ENCODE data around the gene HOOK2. TPM values are rescaled to one million over a fixed set of nuclear protein-coding genes. Genes with fewer than 3 reads are reported as not detected.

The HOOK2 gene
- total RNA-seq, 1 experiment from 2014 or later, result 70.0 TPM

DNA sequence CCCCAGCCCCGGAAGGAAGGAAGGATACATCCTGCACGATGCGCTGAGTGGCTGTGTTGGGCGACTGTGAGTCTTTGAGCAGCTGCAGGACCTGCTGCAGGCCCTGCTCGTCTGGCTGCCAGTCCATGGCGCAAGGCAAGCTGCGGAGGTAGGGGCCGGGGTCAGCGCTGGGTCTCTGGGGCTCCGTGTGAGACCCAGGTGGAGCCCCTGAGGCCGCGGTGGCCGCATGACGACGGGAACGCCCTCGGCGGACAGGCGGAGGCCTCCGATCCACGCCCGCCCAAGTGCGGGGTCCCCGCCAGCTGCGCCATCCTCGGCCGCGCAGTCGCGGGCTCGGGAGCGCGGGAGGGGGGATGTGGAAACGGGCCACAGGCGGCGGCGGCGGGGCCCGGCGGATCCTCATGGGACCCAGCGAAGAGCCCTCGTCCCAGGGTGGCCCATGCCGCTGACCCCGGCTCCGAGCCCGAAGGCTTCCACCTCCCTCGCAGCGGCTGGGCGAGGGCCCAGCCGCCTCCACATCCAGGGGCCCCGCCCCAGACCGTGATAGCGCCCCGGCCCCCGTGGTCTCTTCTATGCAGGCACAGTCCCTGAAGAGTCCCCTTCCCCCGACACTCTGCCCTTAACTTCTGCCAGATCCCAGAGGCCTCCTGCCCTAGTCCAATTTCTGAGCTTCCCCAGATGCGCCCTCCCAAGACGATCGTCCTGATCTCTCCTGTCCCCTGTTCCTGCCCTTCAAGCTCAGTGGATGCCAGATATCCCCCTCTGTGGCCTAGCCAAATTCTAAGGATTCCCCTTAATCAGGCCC lies 54.3 kb downstream of the HOOK2 start:
- H3K4me3 Mint-ChIP-seq, result peak overlapping the region; percentile 95
- peak overlapping the region; percentile 98 for H3K27ac Mint-ChIP-seq
- TF ChIP-seq FOXP1 (CRISPR knock-in tag; IDR thresholded peaks at IDR 0.05; ENCODE audit: borderline replicate concordance) (0 out of 2 replicates have a peak, but pooled peaks have one; percentile 19), CBFB (CRISPR knock-in tag; IDR thresholded peaks at IDR 0.05; ENCODE audit: low read depth) (no peak), OVOL2 (CRISPR knock-in tag; IDR thresholded peaks at IDR 0.05; ENCODE audit: borderline replicate concordance) (no peak), ZNF232 (CRISPR knock-in tag; IDR thresholded peaks at IDR 0.05) (no peak), NFATC4 (CRISPR knock-in tag; IDR thresholded peaks at IDR 0.05) (no peak)
- TF ChIP-seq, protein P1, sequence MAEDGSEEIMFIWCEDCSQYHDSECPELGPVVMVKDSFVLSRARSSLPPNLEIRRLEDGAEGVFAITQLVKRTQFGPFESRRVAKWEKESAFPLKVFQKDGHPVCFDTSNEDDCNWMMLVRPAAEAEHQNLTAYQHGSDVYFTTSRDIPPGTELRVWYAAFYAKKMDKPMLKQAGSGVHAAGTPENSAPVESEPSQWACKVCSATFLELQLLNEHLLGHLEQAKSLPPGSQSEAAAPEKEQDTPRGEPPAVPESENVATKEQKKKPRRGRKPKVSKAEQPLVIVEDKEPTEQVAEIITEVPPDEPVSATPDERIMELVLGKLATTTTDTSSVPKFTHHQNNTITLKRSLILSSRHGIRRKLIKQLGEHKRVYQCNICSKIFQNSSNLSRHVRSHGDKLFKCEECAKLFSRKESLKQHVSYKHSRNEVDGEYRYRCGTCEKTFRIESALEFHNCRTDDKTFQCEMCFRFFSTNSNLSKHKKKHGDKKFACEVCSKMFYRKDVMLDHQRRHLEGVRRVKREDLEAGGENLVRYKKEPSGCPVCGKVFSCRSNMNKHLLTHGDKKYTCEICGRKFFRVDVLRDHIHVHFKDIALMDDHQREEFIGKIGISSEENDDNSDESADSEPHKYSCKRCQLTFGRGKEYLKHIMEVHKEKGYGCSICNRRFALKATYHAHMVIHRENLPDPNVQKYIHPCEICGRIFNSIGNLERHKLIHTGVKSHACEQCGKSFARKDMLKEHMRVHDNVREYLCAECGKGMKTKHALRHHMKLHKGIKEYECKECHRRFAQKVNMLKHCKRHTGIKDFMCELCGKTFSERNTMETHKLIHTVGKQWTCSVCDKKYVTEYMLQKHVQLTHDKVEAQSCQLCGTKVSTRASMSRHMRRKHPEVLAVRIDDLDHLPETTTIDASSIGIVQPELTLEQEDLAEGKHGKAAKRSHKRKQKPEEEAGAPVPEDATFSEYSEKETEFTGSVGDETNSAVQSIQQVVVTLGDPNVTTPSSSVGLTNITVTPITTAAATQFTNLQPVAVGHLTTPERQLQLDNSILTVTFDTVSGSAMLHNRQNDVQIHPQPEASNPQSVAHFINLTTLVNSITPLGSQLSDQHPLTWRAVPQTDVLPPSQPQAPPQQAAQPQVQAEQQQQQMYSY (CRISPR knock-in tag; IDR thresholded peaks at IDR 0.05), result peak; percentile 13; the same call in 1 of the 2 replicates
- no peak for ATAC-seq
- peaks cover 16% of the 10 kb centered on the region for H3K4me1 Mint-ChIP-seq
- CTCF ChIA-PET, result interaction anchor here (0.5 to 4.4 kb wide), 6 partner anchors 37 to 164 kb away, joined by 4 to 35 read pairs (median 8); no protein-coding TSS in a partner anchor
- peaks cover 21% of the 10 kb centered on the region for H3K36me3 Mint-ChIP-seq
- H3K27me3 Mint-ChIP-seq (ENCODE audit: low read depth), result no peaks in the 10 kb centered on the region
- DNase-seq (ENCODE audit: low spot score), result peak; percentile 26
- H3K9me3 Mint-ChIP-seq, result no peaks in the 10 kb centered on the region
- POLR2A ChIA-PET, result interaction anchor here (0.9 to 5.4 kb wide), 2 partner anchors 15 to 29 kb away, joined by 5 to 44 read pairs; partner anchors contain the start of genes GET3 and TRIR

DNA sequence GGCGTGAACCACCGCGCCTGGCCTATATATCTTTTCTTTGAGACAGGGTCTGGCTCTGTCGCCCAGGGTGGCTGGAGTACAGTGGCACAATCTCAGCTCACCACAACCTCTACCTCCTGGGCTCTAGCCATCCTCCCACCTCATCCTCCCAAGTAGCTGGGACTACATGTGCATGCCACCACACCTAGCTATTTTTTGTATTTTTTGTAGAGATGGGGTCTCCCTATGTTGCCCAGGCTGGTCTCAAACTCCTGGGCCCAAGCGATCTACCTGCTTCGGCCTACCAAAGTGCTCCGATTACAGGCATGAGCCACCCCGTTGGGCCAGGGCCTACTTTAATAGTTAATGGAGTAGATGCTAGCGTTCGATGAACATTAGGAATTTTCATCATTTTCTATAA lies 55.1 kb downstream of the HOOK2 start:
- ChIA-PET POLR2A (no interaction called here), CTCF (interaction anchor here (3.2 kb wide), 1 partner anchor 165 kb away, joined by 12 read pairs; no protein-coding TSS in a partner anchor)
- ATAC-seq (no peak), DNase-seq (ENCODE audit: low spot score) (no peak)
- peaks cover 25% of the 10 kb centered on the region for H3K36me3 Mint-ChIP-seq
- H3K27ac Mint-ChIP-seq, result peak overlapping the region; percentile 48
- peaks cover 16% of the 10 kb centered on the region for H3K4me1 Mint-ChIP-seq
- H3K9me3 Mint-ChIP-seq, result no peaks in the 10 kb centered on the region
- no peaks in the 10 kb centered on the region for H3K27me3 Mint-ChIP-seq (ENCODE audit: low read depth)
- H3K4me3 Mint-ChIP-seq, result peak overlapping the region; percentile 79
- TF ChIP-seq HMGA2 (CRISPR knock-in tag; IDR thresholded peaks at IDR 0.05) (no peak), ZNF396 (CRISPR knock-in tag; IDR thresholded peaks at IDR 0.05; ENCODE audit: borderline replicate concordance) (no peak), NR3C1 (CRISPR knock-in tag; conservative IDR thresholded peaks at IDR 0.05; ENCODE audit: low read depth) (no peak), ZNF281 (CRISPR knock-in tag; IDR thresholded peaks at IDR 0.05) (no peak), SP1 (CRISPR knock-in tag; conservative IDR thresholded peaks at IDR 0.05) (no peak), ZBTB21 (CRISPR knock-in tag; IDR thresholded peaks at IDR 0.05; ENCODE audit: borderline replicate concordance) (no peak), FOXP4 (CRISPR knock-in tag; IDR thresholded peaks at IDR 0.05) (no peak), EMX1 (CRISPR knock-in tag; IDR thresholded peaks at IDR 0.05) (no peak), ETV6 (CRISPR knock-in tag; IDR thresholded peaks at IDR 0.05) (no peak), CBFB (CRISPR knock-in tag; IDR thresholded peaks at IDR 0.05; ENCODE audit: low read depth) (no peak), NR2C2 (CRISPR knock-in tag; IDR thresholded peaks at IDR 0.05) (no peak)
- TF ChIP-seq, protein P2, sequence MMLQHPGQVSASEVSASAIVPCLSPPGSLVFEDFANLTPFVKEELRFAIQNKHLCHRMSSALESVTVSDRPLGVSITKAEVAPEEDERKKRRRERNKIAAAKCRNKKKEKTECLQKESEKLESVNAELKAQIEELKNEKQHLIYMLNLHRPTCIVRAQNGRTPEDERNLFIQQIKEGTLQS (CRISPR knock-in tag; conservative IDR thresholded peaks at IDR 0.05), result no peak
- TF ChIP-seq, protein P3, sequence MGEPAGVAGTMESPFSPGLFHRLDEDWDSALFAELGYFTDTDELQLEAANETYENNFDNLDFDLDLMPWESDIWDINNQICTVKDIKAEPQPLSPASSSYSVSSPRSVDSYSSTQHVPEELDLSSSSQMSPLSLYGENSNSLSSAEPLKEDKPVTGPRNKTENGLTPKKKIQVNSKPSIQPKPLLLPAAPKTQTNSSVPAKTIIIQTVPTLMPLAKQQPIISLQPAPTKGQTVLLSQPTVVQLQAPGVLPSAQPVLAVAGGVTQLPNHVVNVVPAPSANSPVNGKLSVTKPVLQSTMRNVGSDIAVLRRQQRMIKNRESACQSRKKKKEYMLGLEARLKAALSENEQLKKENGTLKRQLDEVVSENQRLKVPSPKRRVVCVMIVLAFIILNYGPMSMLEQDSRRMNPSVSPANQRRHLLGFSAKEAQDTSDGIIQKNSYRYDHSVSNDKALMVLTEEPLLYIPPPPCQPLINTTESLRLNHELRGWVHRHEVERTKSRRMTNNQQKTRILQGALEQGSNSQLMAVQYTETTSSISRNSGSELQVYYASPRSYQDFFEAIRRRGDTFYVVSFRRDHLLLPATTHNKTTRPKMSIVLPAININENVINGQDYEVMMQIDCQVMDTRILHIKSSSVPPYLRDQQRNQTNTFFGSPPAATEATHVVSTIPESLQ (CRISPR knock-in tag; IDR thresholded peaks at IDR 0.05), result no peak
- TF ChIP-seq, protein P4, sequence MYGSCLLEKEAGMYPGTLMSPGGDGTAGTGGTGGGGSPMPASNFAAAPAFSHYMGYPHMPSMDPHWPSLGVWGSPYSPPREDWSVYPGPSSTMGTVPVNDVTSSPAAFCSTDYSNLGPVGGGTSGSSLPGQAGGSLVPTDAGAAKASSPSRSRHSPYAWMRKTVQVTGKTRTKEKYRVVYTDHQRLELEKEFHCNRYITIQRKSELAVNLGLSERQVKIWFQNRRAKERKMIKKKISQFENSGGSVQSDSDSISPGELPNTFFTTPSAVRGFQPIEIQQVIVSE (CRISPR knock-in tag; IDR thresholded peaks at IDR 0.05; ENCODE audit: borderline replicate concordance), result no peak
- TF ChIP-seq, protein P5, sequence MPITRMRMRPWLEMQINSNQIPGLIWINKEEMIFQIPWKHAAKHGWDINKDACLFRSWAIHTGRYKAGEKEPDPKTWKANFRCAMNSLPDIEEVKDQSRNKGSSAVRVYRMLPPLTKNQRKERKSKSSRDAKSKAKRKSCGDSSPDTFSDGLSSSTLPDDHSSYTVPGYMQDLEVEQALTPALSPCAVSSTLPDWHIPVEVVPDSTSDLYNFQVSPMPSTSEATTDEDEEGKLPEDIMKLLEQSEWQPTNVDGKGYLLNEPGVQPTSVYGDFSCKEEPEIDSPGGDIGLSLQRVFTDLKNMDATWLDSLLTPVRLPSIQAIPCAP (CRISPR knock-in tag; IDR thresholded peaks at IDR 0.05), result no peak
